Transverse colon (tissue), 4 donors: ENCODE data around the gene EVC.

Experiments
- EP300 ChIP-seq: sonication (generic); formaldehyde crosslinking; IDR thresholded peaks from one replicate; pipeline ENCODE4 v1.6.1; 2017; ENCODE audit warnings: antibody characterized with exemption, low read depth
- POLR2A ChIP-seq: fragments of 450-650 bp; IDR thresholded peaks from one replicate; pipeline ENCODE4 v1.6.1; 2016; ENCODE audit warnings: antibody characterized with exemption, mild to moderate bottlenecking, moderate library complexity
- POLR2AphosphoS5 ChIP-seq, 3 donors: sonication (generic); formaldehyde crosslinking; IDR thresholded peaks; one replicate each; pipeline ENCODE4 v1.6.1; 2016; ENCODE audit warnings: antibody characterized with exemption in 3 of 3
- TF ChIP-seq, protein P1 (sequence below), 5 experiments: fragments of 200-600 bp in 3 of 5; fragments of 450-650 bp in 2 of 5; sonication (generic) in 3 of 5; IDR thresholded peaks; 1 replicate in 2 of 5; 2 replicates in 3 of 5; pipeline ENCODE4 v1.5.1; 2016 to 2017; ENCODE audit warnings: antibody characterized with exemption in 5 of 5, inconsistent platforms in 3 of 5, mild to moderate bottlenecking in 2 of 5, moderate library complexity in 1 of 5

DNA sequence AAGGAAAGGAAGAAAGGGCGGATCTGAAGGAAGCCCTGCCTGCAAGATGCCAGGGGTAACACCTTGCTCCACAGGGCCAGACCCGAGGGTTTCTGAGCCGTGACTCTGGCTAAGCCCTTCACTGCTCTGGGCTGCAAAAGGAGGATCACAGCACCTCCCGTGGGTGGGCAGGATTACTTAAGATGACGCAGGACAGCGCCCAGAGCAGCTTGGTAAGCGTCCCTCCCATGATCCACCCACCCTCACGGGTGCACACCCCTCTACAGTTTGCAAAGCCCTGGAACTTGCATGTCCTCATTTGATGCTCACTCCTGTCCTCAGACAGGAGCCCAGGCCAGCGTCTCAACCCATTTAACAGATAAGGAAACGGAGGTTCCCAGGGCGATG lies 117.0 kb downstream of the EVC start:
- TF ChIP-seq POLR2A, result no peak
- TF ChIP-seq, protein P1, sequence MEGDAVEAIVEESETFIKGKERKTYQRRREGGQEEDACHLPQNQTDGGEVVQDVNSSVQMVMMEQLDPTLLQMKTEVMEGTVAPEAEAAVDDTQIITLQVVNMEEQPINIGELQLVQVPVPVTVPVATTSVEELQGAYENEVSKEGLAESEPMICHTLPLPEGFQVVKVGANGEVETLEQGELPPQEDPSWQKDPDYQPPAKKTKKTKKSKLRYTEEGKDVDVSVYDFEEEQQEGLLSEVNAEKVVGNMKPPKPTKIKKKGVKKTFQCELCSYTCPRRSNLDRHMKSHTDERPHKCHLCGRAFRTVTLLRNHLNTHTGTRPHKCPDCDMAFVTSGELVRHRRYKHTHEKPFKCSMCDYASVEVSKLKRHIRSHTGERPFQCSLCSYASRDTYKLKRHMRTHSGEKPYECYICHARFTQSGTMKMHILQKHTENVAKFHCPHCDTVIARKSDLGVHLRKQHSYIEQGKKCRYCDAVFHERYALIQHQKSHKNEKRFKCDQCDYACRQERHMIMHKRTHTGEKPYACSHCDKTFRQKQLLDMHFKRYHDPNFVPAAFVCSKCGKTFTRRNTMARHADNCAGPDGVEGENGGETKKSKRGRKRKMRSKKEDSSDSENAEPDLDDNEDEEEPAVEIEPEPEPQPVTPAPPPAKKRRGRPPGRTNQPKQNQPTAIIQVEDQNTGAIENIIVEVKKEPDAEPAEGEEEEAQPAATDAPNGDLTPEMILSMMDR (IDR thresholded peaks at IDR 0.05), result no peak
- TF ChIP-seq EP300, result no peak
- no peak for TF ChIP-seq POLR2AphosphoS5 (IDR thresholded peaks at IDR 0.05)
